NK-92 treated with Interleukin-12 subunit alpha and Interleukin-12 subunit beta, amount 100 ng/mL, for 24 hours (cell line): ENCODE measurements around the gene TMEM179B.

Experiments used
- DNase-seq: peaks from one replicate; lab custom pipeline; 2025; lab: John Stamatoyannopoulos, UW

The TMEM179B gene

DNA sequence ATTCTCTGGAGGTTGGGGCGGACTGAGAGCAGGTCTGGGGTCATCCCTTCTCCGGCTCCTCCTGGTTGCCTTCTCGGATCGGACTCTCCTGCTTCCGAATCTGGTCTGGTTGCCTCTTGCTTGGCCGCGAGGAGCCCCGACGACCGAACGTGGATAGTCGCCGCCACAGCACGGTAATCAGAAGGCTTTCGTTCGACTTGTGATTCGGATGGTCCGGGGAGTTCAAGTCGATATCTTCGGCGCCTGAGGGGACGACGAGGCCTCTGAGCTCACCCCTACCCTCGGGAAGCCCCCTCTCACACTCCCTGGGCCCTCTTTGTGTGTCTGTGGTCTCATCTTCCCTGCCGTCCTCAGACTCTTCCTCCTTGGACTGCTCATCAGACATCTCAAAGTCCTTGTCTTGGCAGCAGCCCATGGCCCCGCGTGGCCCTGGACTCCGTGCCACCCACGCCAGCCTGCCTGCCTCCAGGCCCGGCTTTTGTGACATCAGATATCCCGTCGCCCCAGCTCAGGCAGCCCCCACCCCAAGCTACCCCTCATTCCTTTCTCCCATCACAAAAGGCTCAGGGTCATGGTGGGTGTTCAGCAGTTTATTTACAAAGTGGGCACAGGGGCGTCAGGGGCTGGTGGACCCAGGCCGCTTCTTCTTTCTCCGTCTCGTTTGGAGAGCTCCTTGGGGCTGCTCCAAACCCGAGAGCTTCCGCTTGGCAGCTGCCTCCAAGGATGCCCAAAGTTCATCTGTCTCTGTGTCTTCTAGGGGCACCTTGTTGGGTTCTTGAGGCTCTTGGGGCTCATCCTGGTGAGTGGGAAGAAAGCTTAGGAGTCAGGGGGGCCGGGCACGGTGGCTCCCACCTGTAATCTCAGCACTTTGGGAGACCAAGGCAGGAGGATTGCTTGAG lies 45.4 kb downstream of the TMEM179B start, which contains the start of gene TEX54:
TSS of gene TEX54 (minus strand) at position 506 of the 899 bp plus-strand sequence.
- DNase-seq, result no peak

DNA sequence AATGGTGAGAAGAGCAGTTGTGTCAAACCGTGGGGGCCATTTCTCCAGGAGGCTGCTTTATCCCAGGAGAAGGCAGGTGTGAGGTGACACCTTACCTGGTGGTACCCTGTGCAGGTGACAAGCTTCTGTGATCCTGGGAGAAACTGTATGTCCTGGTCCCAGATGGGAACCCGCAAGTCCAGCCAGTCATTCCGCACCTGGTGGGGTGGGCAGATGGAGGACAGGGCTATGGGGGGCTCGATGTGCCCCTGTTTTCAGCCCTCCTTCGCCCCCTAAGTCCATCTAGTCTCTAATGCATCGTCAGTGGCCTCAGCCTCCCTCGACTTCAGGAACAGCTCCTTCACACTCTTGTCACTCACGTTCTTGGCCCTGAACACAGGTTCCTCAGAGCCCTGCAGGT lies 48.1 kb downstream of the TMEM179B start:
- DNase-seq, result no peak

DNA sequence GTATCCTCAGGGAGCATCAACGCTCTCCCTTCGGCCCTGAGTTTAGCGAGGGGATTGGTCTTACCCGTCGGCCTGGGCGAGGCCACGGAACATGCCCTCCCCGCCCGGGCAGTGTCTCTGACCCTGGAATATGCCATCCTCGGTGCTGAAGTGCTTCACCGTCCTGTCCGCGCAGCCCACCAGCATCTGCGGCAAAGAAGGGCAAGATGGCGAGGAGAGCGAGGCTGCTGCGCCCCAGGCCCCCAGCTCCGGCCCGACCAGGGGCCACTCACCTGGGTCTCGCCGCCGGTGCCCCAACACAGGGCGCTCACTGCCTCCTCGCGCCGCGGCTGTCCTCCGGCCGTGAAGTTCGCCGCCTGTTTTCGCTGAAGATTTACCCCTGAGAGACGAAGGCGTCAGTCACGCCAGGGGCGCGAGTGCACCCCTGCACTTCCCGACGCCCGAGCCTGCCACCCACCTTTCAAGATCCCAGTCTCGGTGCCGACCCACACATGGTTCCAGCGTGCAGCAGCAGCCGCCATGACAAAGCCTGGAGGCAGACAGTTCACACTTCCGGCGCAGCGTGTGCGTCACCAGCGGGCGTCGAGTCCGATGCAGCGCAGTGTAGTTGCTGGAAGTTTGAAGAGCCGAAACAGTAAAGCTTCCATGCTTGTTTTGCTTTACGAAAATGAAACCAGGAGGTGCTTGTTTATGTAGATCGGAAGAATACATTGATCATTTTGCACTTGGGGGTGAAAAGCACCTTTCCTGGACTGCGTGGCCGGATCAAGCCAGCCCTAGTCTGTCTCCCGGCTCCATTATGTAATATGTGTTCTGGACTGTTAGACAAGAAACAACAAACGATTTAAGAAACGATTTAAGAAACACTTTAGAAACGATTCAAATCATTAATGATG lies 52.1 kb downstream of the TMEM179B start, which contains the start of gene WDR74:
TSS of gene WDR74 (minus strand) at position 541 of the 896 bp plus-strand sequence. CDS start at position 521, 20 bp downstream.
- peak; percentile 76 for DNase-seq
